Ovary (tissue), 9 donors: ENCODE measurements around the gene FAM184A. TPM values are rescaled to one million over a fixed set of nuclear protein-coding genes. Genes with fewer than 3 reads are reported as not detected.

Source experiments
- DNase-seq, 5 donors: peaks; one replicate each; pipeline ENCODE4 v3.0.0-alpha.2; 2019 to 2020
- H3K27ac ChIP-seq, 2 donors: fragments of 200-600 bp; one replicate each; pipeline versions ENCODE4 v1.5.1 to v1.8.0; 2019 to 2022
- H3K27me3 ChIP-seq: fragments of 200-600 bp; one replicate; pipeline ENCODE4 v1.8.0; 2022
- H3K36me3 ChIP-seq: fragments of 200-600 bp; sonication (generic); one replicate; pipeline ENCODE4 v1.5.1; 2019
- H3K4me1 ChIP-seq: one replicate; pipeline ENCODE4 v1.8.1; 2013; ENCODE audit warnings: mild to moderate bottlenecking, moderate library complexity; ENCODE audit not compliant: insufficient read depth
- H3K4me3 ChIP-seq: fragments of 200-600 bp; sonication (generic); one replicate; pipeline ENCODE4 v1.5.1; 2017
- H3K9me3 ChIP-seq, 2 donors: fragments of 200-600 bp in 1 of 2; sonication (generic) in 1 of 2; one replicate each; pipeline versions ENCODE4 v1.5.1 to v1.8.1; 2013 to 2019; ENCODE audit warnings: mild to moderate bottlenecking in 1 of 2, moderate library complexity in 1 of 2
- CTCF ChIP-seq, 3 donors: fragments of 450-650 bp in 2 of 3; fragments of 200-600 bp in 1 of 3; IDR thresholded peaks; one replicate each; pipeline versions ENCODE4 v1.5.1 to v1.8.0; 2016 to 2022; ENCODE audit warnings: antibody characterized with exemption in 3 of 3, mild to moderate bottlenecking in 1 of 3
- EP300 ChIP-seq: sonication (generic); formaldehyde crosslinking; IDR thresholded peaks from one replicate; pipeline ENCODE4 v1.6.1; 2017; ENCODE audit warnings: antibody characterized with exemption
- POLR2A ChIP-seq: fragments of 450-650 bp; IDR thresholded peaks from one replicate; pipeline ENCODE4 v1.6.1; 2017; ENCODE audit warnings: antibody characterized with exemption, mild to moderate bottlenecking, moderate library complexity
- WGBS, 3 donors: extraction: QIAGEN DNeasy Blood & Tissue Kit in 1 of 3; methylation state at CpG; one replicate each; pipeline versions ENCODE4 v1.1.5 to v1.1.7; 2013 to 2017; 5-methylcytosine and 5-hydroxymethylcytosine counted together
- intact Hi-C, 4 donors: fragments of 100-400 bp; cut with DNase I; formaldehyde crosslinking; loops; one replicate each; pipeline versions ENCODE4 v1.11.0 to v1.15.1; 2022 to 2023
- polyA plus RNA-seq, 2 donors: library from polyadenylated mRNA; stranded (reverse); fragments of 200-250 nt in 1 of 2; fragments of 350-450 nt in 1 of 2; fragmentation: Illumina TruSeq in 1 of 2; extraction: RNeasy Lipid Tissue Mini Kit (QIAGEN cat#74804) in 1 of 2; gene quantifications; one replicate each; pipeline ENCODE4 v1.2.3, GENCODE V29; 2013 to 2014
- total RNA-seq, 7 donors: library from RNA; depleted of rRNA in 2 of 7; stranded (reverse); fragments of >200 nt in 2 of 7; fragmentation: NEBNext Ultra II Directional in 3 of 7; extraction: Animal tissue kit (Norgen Biotek cat#: 25700) in 3 of 7; gene quantifications; one replicate each; pipeline versions ENCODE4 v1.1.0 to v1.2.4, GENCODE V29; 2016 to 2023
- donor health status: DM: no; HTN: no; CAD: no; lungs with moderate emphysema.
- donor health status: DM: no; HTN: no; CAD: no.
- donor health status: Bipolar disorder and iron deficiency.
- donor health status: DM: yes; HTN: yes; CAD: no.
- donor health status: DM: no; HTN: no; CAD: no.
- donor health status: DM: yes; HTN: yes; CAD: no.

Gene FAM184A
- total and polyA plus RNA-seq, 9 donors: 2.8 to 10.8 (median 6.5) TPM

- no peaks in the 10 kb centered on the region for H3K4me1 ChIP-seq
- H3K27ac ChIP-seq: no peak overlapping the region
- DNase-seq: no peak
- H3K4me3 ChIP-seq: no peak overlapping the region
- no peaks in the 10 kb centered on the region for H3K27me3 ChIP-seq
- TF ChIP-seq POLR2A (no peak), CTCF (IDR thresholded peaks at IDR 0.05) (no peak), EP300 (no peak)
- H3K36me3 ChIP-seq: no peaks in the 10 kb centered on the region
- intact Hi-C loops: no loop called here
- no peaks in the 10 kb centered on the region for H3K9me3 ChIP-seq
- WGBS, 3 donors: 86 to 88% (median 88%) methylated on average over 4 of the region's 4 CpGs
Observed at GRCh38 chr6:119073307-119074051, 5.0 kb downstream of the FAM184A start.

DNA sequence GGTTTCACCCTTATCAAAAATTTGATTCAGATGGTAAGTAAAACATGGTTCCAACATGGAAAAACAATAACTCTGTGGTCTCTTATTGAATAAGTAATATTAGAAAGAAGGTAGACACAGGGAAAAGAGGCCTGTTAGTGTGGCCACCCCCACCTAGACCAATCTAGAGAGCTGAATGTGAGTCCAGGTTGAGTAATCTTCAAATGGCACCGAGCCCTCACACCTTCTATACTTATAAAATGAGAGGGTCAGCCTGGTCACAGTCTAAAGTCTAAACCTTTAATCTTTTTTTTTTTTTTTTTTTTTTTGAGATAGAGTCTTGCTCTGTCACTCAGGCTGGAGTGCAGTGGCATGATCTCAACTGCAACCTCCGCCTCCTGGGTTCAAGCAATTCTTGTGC is 6.9 kb downstream of the FAM184A start:
- intact Hi-C loops: no loop called here
- no peaks in the 10 kb centered on the region for H3K36me3 ChIP-seq
- no peak overlapping the region for H3K27ac ChIP-seq
- no peak for TF ChIP-seq POLR2A
- TF ChIP-seq CTCF (IDR thresholded peaks at IDR 0.05): no peak
- no peak for TF ChIP-seq EP300
- WGBS, 3 donors: 88 to 98% (median 97%) methylated on average over 2 of the region's 2 CpGs
- no peak overlapping the region for H3K4me3 ChIP-seq
- no peak for DNase-seq
- H3K9me3 ChIP-seq: no peaks in the 10 kb centered on the region
- H3K4me1 ChIP-seq: no peaks in the 10 kb centered on the region
- no peaks in the 10 kb centered on the region for H3K27me3 ChIP-seq

DNA sequence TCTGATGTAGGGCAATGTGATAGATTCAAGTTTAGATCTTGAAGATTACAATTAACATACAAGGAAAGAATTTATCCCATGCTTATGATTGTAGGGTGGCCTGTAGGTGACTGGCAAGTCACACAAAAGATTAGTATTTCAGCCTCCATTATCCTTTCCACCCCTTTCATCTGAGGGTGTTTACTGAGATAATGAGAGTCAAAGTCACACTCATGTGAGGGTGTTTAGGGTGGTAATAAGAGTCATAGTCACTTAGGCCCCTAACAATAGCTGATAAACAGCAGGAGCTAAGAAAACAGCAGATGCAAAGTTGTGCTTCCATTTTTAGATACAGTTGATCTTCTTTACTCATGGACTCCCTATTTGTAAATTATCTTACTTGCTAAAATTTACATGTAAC is 11.4 kb downstream of the FAM184A start:
- no peak for DNase-seq
- Histone ChIP-seq H3K9me3 (no peaks in the 10 kb centered on the region), H3K27ac (no peak overlapping the region), H3K36me3 (no peaks in the 10 kb centered on the region), H3K4me1 (no peaks in the 10 kb centered on the region), H3K4me3 (no peak overlapping the region), H3K27me3 (no peaks in the 10 kb centered on the region)
- intact Hi-C loops: no loop called here
- TF ChIP-seq POLR2A: no peak
- TF ChIP-seq CTCF (IDR thresholded peaks at IDR 0.05): no peak
- TF ChIP-seq EP300: no peak

- intact Hi-C loops: no loop called here
- Histone ChIP-seq H3K4me3 (no peak overlapping the region), H3K36me3 (no peaks in the 10 kb centered on the region), H3K27ac (no peak overlapping the region), H3K4me1 (no peaks in the 10 kb centered on the region), H3K9me3 (no peaks in the 10 kb centered on the region), H3K27me3 (no peaks in the 10 kb centered on the region)
- 48 to 64% (median 52%) methylated on average over 1 of the region's 1 CpG for WGBS, 3 donors
- DNase-seq: no peak
- no peak for TF ChIP-seq EP300
- no peak for TF ChIP-seq POLR2A
- TF ChIP-seq CTCF (IDR thresholded peaks at IDR 0.05): no peak
Observed at GRCh38 chr6:119066517-119066916, 11.9 kb downstream of the FAM184A start.
